H1 (cell line): ENCODE results near the gene FXR2. TPM values are rescaled to one million over a fixed set of nuclear protein-coding genes. Genes with fewer than 3 reads are reported as not detected.

ENCODE experiments used
- CTCF ChIA-PET: fragments of 300-600 bp; sonication (Branson Sonifier 250); formaldehyde crosslinking; loops from one replicate; lab custom pipeline; 2021; ENCODE audit not compliant: partially characterized antibody; lab: Charles Lee
- POLR2A ChIA-PET: fragments of 300-600 bp; sonication (Branson Sonifier 250); formaldehyde crosslinking; loops from one replicate; lab custom pipeline; 2021; ENCODE audit warnings: inconsistent platforms; ENCODE audit not compliant: partially characterized antibody; lab: Charles Lee
- DNase-seq, 2 experiments: peaks; one replicate each; pipeline versions ENCODE4 v3.0.0 to v3.0.0-alpha.2; 2010 to 2022; ENCODE audit warnings: low spot score in 2 of 2, low read depth in 1 of 2, mixed read lengths in 1 of 2
- FAIRE-seq: peaks from 2 replicates; lab custom pipeline; 2011; peaks lifted over from hg19 to GRCh38; lab: Jason Lieb, UNC
- H2AFZ ChIP-seq: 2 replicates; pipeline ENCODE4 v1.8.1; 2012; ENCODE audit warnings: low read length, inconsistent platforms
- H2AK5ac ChIP-seq: 2 replicates; pipeline ENCODE4 v1.6.1; 2013; ENCODE audit warnings: low read depth, low read length
- H2BK120ac ChIP-seq: replicated peaks from 2 replicates; pipeline ENCODE3; 2013; ENCODE audit warnings: low read depth, low read length, inconsistent platforms
- H2BK12ac ChIP-seq: 2 replicates; pipeline ENCODE4 v1.6.1; 2013; ENCODE audit warnings: low read depth, low read length
- H2BK15ac ChIP-seq: 2 replicates; pipeline ENCODE4 v1.6.1; 2013; ENCODE audit warnings: low read length
- H2BK20ac ChIP-seq: 2 replicates; pipeline ENCODE4 v1.6.1; 2013; ENCODE audit warnings: low read length
- H2BK5ac ChIP-seq: 2 replicates; pipeline ENCODE4 v1.6.1; 2013; ENCODE audit warnings: low read depth, low read length
- H3K14ac ChIP-seq: 2 replicates; pipeline ENCODE4 v1.6.1; 2013; ENCODE audit warnings: inconsistent platforms; ENCODE audit not compliant: insufficient read length
- H3K18ac ChIP-seq: 2 replicates; pipeline ENCODE4 v1.6.1; 2013; ENCODE audit warnings: low read length; ENCODE audit errors: extremely low read depth
- H3K23ac ChIP-seq: 2 replicates; pipeline ENCODE4 v1.6.1; 2013; ENCODE audit warnings: inconsistent platforms; ENCODE audit not compliant: insufficient read length
- H3K23me2 ChIP-seq: 2 replicates; pipeline ENCODE4 v1.6.1; 2013; ENCODE audit warnings: low read depth, low read length
- H3K27ac ChIP-seq: 2 replicates; pipeline ENCODE4 v1.6.1; 2011; ENCODE audit warnings: low read depth, low read length, inconsistent platforms
- H3K27me3 ChIP-seq, 4 experiments: replicated peaks in 1 of 4; 1 replicate in 1 of 4; 2 replicates in 3 of 4; pipeline versions ENCODE4 v1.6.1 to v1.8.1; 2011 to 2013; ENCODE audit warnings: low read length in 3 of 4, mild to moderate bottlenecking in 3 of 4, inconsistent platforms in 2 of 4, mixed read lengths in 2 of 4, moderate library complexity in 1 of 4; ENCODE audit not compliant: control insufficient read depth in 3 of 4, insufficient read depth in 3 of 4; ENCODE audit errors: extremely low read depth in 1 of 4
- H3K36me3 ChIP-seq, 4 experiments: 2 replicates each; pipeline versions ENCODE4 v1.6.1 to v1.8.1; 2011 to 2013; ENCODE audit warnings: mild to moderate bottlenecking in 4 of 4, low read length in 3 of 4, moderate library complexity in 2 of 4, control low read depth in 1 of 4, inconsistent platforms in 1 of 4; ENCODE audit not compliant: insufficient read depth in 4 of 4, control insufficient read depth in 2 of 4
- H3K4ac ChIP-seq: replicated peaks from 2 replicates; pipeline ENCODE3; 2013; ENCODE audit warnings: low read length, low read depth, mixed read lengths, inconsistent platforms; ENCODE audit not compliant: insufficient read length
- H3K4me1 ChIP-seq, 4 experiments: replicated peaks in 1 of 4; 1 replicate in 1 of 4; 2 replicates in 3 of 4; pipeline versions ENCODE4 v1.6.1 to v1.8.1; 2011 to 2013; ENCODE audit warnings: low read length in 3 of 4, inconsistent platforms in 2 of 4, mixed read lengths in 1 of 4; ENCODE audit not compliant: insufficient read depth in 4 of 4, control insufficient read depth in 3 of 4
- H3K4me2 ChIP-seq, 2 experiments: 2 replicates each; pipeline versions ENCODE4 v1.6.1 to v1.8.1; 2011 to 2013; ENCODE audit warnings: low read depth in 2 of 2, low read length in 2 of 2, control low read depth in 1 of 2, inconsistent platforms in 1 of 2, mild to moderate bottlenecking in 1 of 2; ENCODE audit not compliant: insufficient read depth in 1 of 2
- H3K4me3 ChIP-seq, 4 experiments: fragments of 200-600, 300-600 bp in 1 of 4; sonication (generic), shearing (Covaris generic), sonication (Bioruptor Twin) in 1 of 4; 2 replicates each; pipeline versions ENCODE4 v1.5.1 to v1.8.1; 2011 to 2016; ENCODE audit warnings: low read length in 4 of 4, low read depth in 3 of 4, control low read depth in 2 of 4, inconsistent platforms in 2 of 4, mild to moderate bottlenecking in 2 of 4, mixed read lengths in 1 of 4, moderate library complexity in 1 of 4; ENCODE audit not compliant: insufficient read depth in 2 of 4; ENCODE audit errors: extremely low read depth in 1 of 4
- H3K56ac ChIP-seq: replicated peaks from 2 replicates; pipeline ENCODE3; 2013; ENCODE audit warnings: low read depth, mild to moderate bottlenecking, mixed read lengths, low read length, inconsistent platforms; ENCODE audit not compliant: insufficient read length
- H3K79me1 ChIP-seq: 2 replicates; pipeline ENCODE4 v1.6.1; 2013; ENCODE audit warnings: low read depth, low read length, control low read depth
- H3K79me2 ChIP-seq, 2 experiments: 2 replicates each; pipeline versions ENCODE4 v1.6.1 to v1.8.1; 2012 to 2013; ENCODE audit warnings: low read length in 2 of 2, mild to moderate bottlenecking in 2 of 2, inconsistent platforms in 1 of 2; ENCODE audit not compliant: insufficient read depth in 2 of 2, control insufficient read depth in 1 of 2
- H3K9ac ChIP-seq, 4 experiments: replicated peaks in 1 of 4; 1 replicate in 1 of 4; 2 replicates in 3 of 4; pipeline versions ENCODE4 v1.6.1 to v1.8.1; 2011 to 2013; ENCODE audit warnings: low read depth in 3 of 4, low read length in 3 of 4, control low read depth in 2 of 4, mild to moderate bottlenecking in 2 of 4, moderate library complexity in 2 of 4, inconsistent platforms in 1 of 4; ENCODE audit errors: extremely low read depth in 1 of 4
- H3K9me3 ChIP-seq, 2 experiments: 2 replicates each; pipeline versions ENCODE4 v1.6.1 to v1.8.1; 2012 to 2013; ENCODE audit warnings: mild to moderate bottlenecking in 2 of 2, moderate library complexity in 2 of 2, control low read depth in 1 of 2, inconsistent platforms in 1 of 2, low read depth in 1 of 2, low read length in 1 of 2, mixed read lengths in 1 of 2; ENCODE audit not compliant: insufficient read depth in 2 of 2
- H4K20me1 ChIP-seq, 2 experiments: replicated peaks in 1 of 2; 2 replicates each; pipeline versions ENCODE3 to v1.8.1; 2011 to 2013; ENCODE audit warnings: inconsistent platforms in 2 of 2, low read length in 2 of 2, mild to moderate bottlenecking in 1 of 2; ENCODE audit not compliant: insufficient read depth in 2 of 2, control insufficient read depth in 1 of 2
- H4K5ac ChIP-seq: 2 replicates; pipeline ENCODE4 v1.6.1; 2013; ENCODE audit warnings: low read length, low read depth, mixed read lengths, inconsistent platforms; ENCODE audit not compliant: insufficient read length
- H4K8ac ChIP-seq: 2 replicates; pipeline ENCODE4 v1.8.0; 2013; ENCODE audit warnings: mild to moderate bottlenecking, moderate library complexity, low read length, inconsistent platforms; ENCODE audit not compliant: insufficient read depth; ENCODE audit errors: extremely low read depth
- H4K91ac ChIP-seq: replicated peaks from 2 replicates; pipeline ENCODE3; 2013; ENCODE audit warnings: low read length, mixed read lengths, inconsistent platforms; ENCODE audit not compliant: insufficient read length
- BRCA1 ChIP-seq: IDR thresholded peaks from 2 replicates; pipeline ENCODE4 v1.6.1; 2012; ENCODE audit warnings: low read depth, low read length, improper control_type of control experiment
- E2F6 ChIP-seq: IDR thresholded peaks from 2 replicates; pipeline ENCODE4 v1.6.1; 2012; ENCODE audit warnings: inconsistent platforms
- EZH2 ChIP-seq: fragments of 200-600 bp; sonication (generic); IDR thresholded peaks from 2 replicates; pipeline ENCODE4 v1.7.1; 2012; ENCODE audit warnings: low read depth, mild to moderate bottlenecking, moderate library complexity, low read length, inconsistent platforms; ENCODE audit not compliant: severe bottlenecking
- NANOG ChIP-seq: IDR thresholded peaks from 2 replicates; pipeline ENCODE4 v1.6.1; 2011; ENCODE audit warnings: low read length, low read depth, mild to moderate bottlenecking, inconsistent platforms; ENCODE audit not compliant: insufficient read depth, poor library complexity, severe bottlenecking
- PHF8 ChIP-seq: fragments of 200-600 bp; sonication (generic); conservative IDR thresholded peaks from 2 replicates; pipeline ENCODE4 v1.7.1; 2012; ENCODE audit warnings: low read depth, mild to moderate bottlenecking, inconsistent platforms, low read length, moderate library complexity
- SIRT6 ChIP-seq: IDR thresholded peaks from one replicate; pipeline ENCODE4 v1.7.1; 2012; ENCODE audit warnings: low read length, inconsistent platforms
- TAF7 ChIP-seq: optimal IDR thresholded peaks from 2 replicates; pipeline ENCODE3; 2011; ENCODE audit warnings: low read depth, mild to moderate bottlenecking, inconsistent platforms, low read length, moderate library complexity, borderline replicate concordance
- USF2 ChIP-seq: IDR thresholded peaks from 2 replicates; pipeline ENCODE4 v1.6.1; 2011; ENCODE audit warnings: low read length, improper control_type of control experiment
- YY1 ChIP-seq: IDR thresholded peaks from 2 replicates; pipeline ENCODE4 v1.6.1; 2011; ENCODE audit warnings: low read depth, mild to moderate bottlenecking, low read length
- WGBS, 2 experiments: shearing (Covaris generic) in 1 of 2; methylation state at CpG; one replicate each; pipeline versions ENCODE4 v1.1.6 to v1.1.7; 2013 to 2015; ENCODE audit warnings: low lambda C conversion rate in 2 of 2, mixed read lengths in 2 of 2, inconsistent platforms in 1 of 2, low coverage in 1 of 2, missing lambda C conversion rate in 1 of 2; ENCODE audit not compliant: insufficient replicate concordance in 2 of 2, insufficient coverage in 1 of 2, insufficient read length in 1 of 2; ENCODE audit errors: extremely low coverage in 1 of 2, missing lambda C conversion rate in 1 of 2; 5-methylcytosine and 5-hydroxymethylcytosine counted together
- polyA plus RNA-seq, 7 experiments: library from polyadenylated mRNA; depleted of rRNA in 3 of 7; stranded (reverse) in 5 of 7; unstranded in 2 of 7; fragments of >200 nt in 5 of 7; fragments of 200-250 nt in 2 of 7; gene quantifications; 1 replicate in 5 of 7; 2 replicates in 1 of 7; 4 replicates in 1 of 7; pipeline versions ENCODE4 v1.2.1 to v1.2.3, GENCODE V29; 2011 to 2013; ENCODE audit warnings: missing spikeins in 2 of 7, mixed read lengths in 2 of 7
- total RNA-seq: library from RNA; stranded (reverse); fragmentation: NEBNext Ultra II Directional; extraction: Animal tissue kit (Norgen Biotek cat#: 25700); gene quantifications from 2 replicates; pipeline ENCODE4 v1.2.1, GENCODE V29; 2021

The FXR2 gene
- total and polyA plus RNA-seq, 2 of the 8 experiments (the other 6 are each of a cell fraction or from before 2014, with no cell fraction given), result 26.2 to 44.0 TPM

- Histone ChIP-seq H2BK12ac (peak within 1 kb of the TSS; percentile 68; the same call in 1 of the 2 replicates), H3K4me1 (peaks cover 6 to 21% (median 18%) of the 10 kb centered on the region in 4 experiments), H3K56ac (no peak within 1 kb of the TSS), H3K4me2 (peak within 1 kb of the TSS; percentile 71 to 85), H3K79me2 (no peaks in the 10 kb centered on the region), H3K23ac (no peak within 1 kb of the TSS), H4K20me1 (peaks cover 0 to 2% of the 10 kb centered on the region in 2 experiments), H3K18ac (peak within 1 kb of the TSS; percentile 71), H3K23me2 (peaks cover 15% of the 10 kb centered on the region; the same call in 1 of the 2 replicates), H3K79me1 (no peaks in the 10 kb centered on the region; the same call in none of the 2 replicates), H4K91ac (peak within 1 kb of the TSS; percentile 3), H2BK15ac (0 out of 2 replicates have a peak within 1 kb of the TSS, but pooled peaks have one; percentile 61), H3K27ac (peak within 1 kb of the TSS; percentile 87), H2AK5ac (no peak within 1 kb of the TSS), H3K14ac (no peak within 1 kb of the TSS), H3K27me3 (no peaks in the 10 kb centered on the region), H3K36me3 (peaks cover 12 to 47% (median 31%) of the 10 kb centered on the region in 4 experiments; a peak in 7 of 8 replicates), H2AFZ (no peak within 1 kb of the TSS), H3K9me3 (no peaks in the 10 kb centered on the region), H2BK20ac (no peak within 1 kb of the TSS), H3K4ac (no peak within 1 kb of the TSS), H2BK120ac (no peak within 1 kb of the TSS), H3K9ac (peak within 1 kb of the TSS in 3 of 4 experiments; percentile 34 to 63 (median 40); a peak in 6 of 7 replicates), H3K4me3 (peak within 1 kb of the TSS; percentile 59 to 73 (median 69)), H2BK5ac (peak within 1 kb of the TSS; percentile 81), H4K5ac (peak within 1 kb of the TSS; percentile 45), H4K8ac (peak within 1 kb of the TSS; percentile 41)
- WGBS, 2 experiments, result 31% methylated on average over 18 of the region's 24 CpGs; no CpG with 5 or more reads in 1 of the 2 experiments
- peak in 1 of 2 experiments; percentile 79 for DNase-seq
- POLR2A ChIA-PET, result interaction anchor here (0.5 to 28.5 kb wide), 30 partner anchors 8 to 354 kb away, joined by 3 to 1144 read pairs (median 6); partner anchors contain the start of genes ATP1B2, CD68, DNAH2 and EFNB3
- CTCF ChIA-PET, result interaction anchor here (0.7 to 2.8 kb wide), 37 partner anchors 9 to 417 kb away, joined by 3 to 24 read pairs (median 4); partner anchors contain the start of genes ACAP1, CD68, FXR2 and PLSCR3
- FAIRE-seq, result no peak
- no peak for TF ChIP-seq EZH2
- no peak for TF ChIP-seq SIRT6
- TF ChIP-seq E2F6, result no peak
- TF ChIP-seq NANOG, result no peak
- TF ChIP-seq PHF8, result no peak
- TF ChIP-seq YY1, result no peak
- TF ChIP-seq TAF7, result peak; percentile 48
- no peak for TF ChIP-seq BRCA1
- no peak for TF ChIP-seq USF2
Measured at GRCh38 chr17:7589891-7590691, 24.6 kb downstream of the FXR2 start, which contains the start of gene SOX15. SOX15 (minus strand) TSS chr17:7590094; CDS start chr17:7589676, 418 bp downstream.
